ENCODE data around the gene SLC6A18.

SLC6A18 gene

DNA sequence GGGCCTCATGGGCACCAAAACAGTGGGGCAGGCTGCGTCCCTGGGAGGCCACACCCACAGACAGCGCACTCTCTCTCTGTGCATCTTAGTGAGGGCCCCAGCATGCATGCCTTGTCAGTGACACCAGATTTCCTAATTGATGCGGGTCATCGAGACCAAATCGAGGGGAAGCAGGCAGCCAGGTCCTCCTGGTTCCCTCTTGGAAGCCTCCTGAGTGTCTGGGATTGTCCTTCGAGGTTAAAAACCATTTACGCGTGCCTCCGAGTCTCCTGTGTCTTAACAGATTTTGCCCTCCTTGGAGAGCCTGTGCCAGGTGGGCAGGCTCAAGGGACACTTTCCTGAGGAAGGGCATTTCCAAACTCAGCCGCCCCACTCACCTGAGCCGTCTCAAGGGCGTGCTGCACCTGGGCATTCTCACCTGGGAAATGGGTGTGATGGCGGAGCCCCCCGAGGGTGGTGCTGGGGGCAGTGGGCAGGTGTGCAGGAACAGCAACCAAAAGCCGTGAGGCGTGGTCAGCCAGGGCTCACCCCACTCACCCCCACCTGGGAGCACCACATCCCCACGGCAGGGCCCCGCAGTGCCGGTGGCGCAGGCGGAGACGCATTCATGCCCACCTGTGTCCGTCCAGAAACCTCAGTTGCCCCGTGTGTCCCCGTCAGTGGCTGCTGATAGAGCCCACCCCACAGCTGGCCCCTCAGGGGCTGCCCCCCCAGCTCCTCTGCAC, 21.1 kb upstream of the SLC6A18 start:
- no peak for DNase-seq (ENCODE audit: low spot score)

GRCh38 chr5:1204693-1205242, 20.4 kb upstream of the SLC6A18 start:
- DNase-seq (ENCODE audit: low spot score): peak; percentile 73

- DNase-seq (ENCODE audit: low spot score): no peak
Measured at GRCh38 chr5:1205255-1206180, 19.7 kb upstream of the SLC6A18 start.

- DNase-seq (ENCODE audit: low spot score): no peak
Measured at GRCh38 chr5:1206521-1207412, 18.4 kb upstream of the SLC6A18 start.

- no peak for DNase-seq (ENCODE audit: low spot score)
Measured at GRCh38 chr5:1207555-1207954, 17.6 kb upstream of the SLC6A18 start.

DNA sequence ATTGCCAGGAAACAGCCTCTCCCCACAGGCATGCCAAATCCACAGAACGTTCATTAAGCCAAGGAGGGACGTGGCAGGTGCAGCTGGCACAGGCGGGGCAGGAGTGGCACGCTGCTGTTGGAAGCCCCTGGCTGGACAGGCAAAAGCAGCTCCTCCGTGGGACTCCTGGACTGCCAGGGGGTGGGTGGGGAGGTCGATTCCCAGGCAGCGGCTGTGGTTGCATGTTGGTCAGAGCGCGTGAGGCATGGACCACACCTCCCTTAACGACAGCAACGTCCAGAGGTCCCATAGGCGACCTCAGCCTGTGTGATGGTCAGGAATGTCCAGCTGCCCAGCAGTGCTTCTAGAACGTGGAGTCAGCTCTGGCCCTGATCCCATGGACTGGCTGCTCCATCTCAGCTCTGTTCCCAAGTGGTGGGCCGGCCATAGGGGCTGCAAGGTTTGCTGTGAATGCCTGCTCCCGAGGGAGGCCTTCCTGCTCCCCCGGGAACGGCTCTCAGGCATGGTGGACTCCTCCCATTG, 16.9 kb upstream of the SLC6A18 start:
- DNase-seq (ENCODE audit: low spot score): no peak

DNA sequence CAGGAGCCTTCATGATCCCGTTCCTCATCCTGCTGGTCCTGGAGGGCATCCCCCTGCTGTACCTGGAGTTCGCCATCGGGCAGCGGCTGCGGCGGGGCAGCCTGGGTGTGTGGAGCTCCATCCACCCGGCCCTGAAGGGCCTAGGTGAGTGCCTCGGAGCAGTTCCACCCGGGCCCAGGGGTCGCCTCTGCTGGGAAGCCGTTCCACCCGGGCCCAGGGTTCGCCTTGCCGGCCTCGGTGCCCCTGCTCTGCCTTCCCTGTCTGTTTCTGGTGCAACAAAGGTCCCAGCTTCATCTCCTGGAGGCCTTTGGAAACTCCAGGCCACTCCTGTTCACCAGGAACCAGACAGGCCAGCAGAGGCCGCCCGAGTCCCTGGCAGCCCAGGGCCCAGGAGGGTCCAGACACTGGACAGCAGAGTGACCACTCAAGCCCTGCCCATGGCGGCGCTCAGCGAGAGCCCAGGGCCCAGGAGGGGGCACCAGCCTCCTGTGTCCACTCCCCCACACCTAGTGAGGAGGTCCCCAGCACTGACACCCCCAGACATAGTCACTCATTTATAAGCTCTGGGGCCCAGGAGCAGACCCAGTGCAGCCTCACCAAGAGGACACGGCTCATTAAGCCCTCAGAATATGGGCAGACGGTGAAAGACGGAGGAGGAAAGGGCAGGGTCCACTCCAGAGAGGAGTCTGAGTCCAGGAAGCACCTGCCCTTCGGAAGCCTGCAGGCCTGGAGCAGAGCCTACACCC, 16.3 kb upstream of the SLC6A18 start:
- DNase-seq (ENCODE audit: low spot score): peak; percentile 72

DNA sequence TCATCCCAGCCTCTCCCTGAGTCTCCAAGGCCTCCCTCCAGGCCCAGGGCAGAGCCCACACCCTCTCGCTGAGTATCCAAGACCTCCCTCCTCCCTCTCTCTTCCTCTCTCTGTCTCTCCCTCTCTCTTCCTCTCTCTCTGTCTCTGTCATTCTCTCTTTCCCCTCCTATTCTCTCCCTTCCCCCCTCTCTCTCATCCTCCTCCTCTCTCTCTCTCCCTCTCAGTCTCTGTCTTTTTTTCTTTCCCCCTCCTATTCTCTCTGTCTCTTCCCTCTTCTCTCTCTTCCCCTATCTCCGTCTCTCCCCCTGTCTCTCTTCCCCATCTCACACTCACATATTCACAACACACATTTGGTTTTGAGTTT, 15.7 kb upstream of the SLC6A18 start:
- DNase-seq (ENCODE audit: low spot score): no peak

DNA sequence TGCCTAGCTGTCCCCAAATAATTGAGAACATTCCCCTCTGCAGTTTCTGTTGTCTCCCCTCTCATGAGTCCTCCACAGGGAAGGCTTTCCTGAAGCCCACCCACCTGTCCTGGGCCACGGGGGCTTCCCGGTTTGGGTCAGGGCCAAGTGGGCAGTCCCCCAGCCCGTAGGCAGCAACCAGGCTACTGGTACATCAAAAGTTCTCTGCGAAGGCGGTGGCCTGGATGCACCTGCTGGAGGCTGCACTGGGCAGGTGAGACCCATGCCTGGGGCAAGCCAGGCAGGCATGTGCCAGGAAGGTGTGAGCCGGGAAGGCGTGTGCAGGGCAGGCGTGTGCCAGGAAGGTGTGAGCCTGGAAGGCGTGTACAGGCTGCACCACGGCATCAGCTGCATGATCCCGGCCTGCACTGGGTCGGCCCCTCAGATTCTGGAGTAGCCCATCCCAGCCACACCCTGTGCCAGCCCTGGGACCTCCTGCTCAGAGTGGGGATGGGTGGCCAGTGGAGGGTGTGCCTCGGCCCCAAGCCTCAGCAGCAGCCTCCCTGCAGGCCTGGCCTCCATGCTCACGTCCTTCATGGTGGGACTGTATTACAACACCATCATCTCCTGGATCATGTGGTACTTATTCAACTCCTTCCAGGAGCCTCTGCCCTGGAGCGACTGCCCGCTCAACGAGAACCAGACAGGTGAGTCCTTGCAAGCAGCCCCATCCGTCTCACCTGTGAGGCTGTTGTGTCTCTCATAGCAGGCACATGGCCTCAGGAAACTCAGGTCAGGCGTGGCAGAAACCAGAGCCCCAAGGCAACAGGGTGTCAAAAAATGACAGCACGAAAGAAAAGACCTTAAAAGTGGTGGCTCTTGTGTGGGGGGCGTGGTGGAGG, 15.0 kb upstream of the SLC6A18 start:
- no peak for DNase-seq (ENCODE audit: low spot score)

DNA sequence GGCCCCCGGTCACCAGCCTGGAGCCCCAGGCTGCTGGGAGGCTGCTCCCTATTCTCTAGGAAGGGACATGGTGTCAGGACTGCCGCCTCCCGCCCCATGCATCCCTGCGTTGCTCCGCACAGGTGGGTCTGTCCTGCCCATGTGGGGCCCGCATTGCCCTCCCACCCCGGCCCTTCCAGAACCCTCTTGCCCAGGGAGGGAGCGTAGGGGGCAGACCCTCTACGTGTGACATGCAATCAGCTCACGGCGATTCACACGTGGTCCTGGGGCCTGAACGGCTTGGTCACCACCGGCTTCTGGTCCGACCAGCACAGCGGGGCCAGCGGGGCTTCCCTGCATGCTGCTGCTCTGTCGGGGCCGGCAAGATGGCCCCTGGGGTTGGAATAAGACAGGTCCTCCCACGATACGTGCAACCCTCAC, 14.3 kb upstream of the SLC6A18 start:
- no peak for DNase-seq (ENCODE audit: low spot score)

DNA sequence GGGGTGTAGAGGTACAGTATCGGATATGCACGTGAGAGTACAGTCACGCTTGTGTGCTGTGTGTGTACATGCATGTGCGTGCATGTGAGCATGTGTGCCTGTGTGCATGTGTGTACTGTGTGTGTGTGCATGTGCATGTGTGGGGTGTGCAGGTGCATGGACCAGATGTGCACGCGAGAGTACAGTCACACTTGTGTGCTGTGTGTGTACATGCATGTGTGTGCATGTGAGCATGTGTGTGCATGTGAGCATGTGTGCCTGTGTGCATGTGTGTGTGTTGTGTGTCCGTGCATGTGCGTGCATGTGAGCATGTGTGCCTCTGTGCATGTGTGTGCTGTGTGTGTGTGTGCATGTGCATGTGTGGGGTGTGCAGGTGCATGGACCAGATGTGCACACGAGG, 13.5 kb upstream of the SLC6A18 start:
- no peak for DNase-seq (ENCODE audit: low spot score)

DNA sequence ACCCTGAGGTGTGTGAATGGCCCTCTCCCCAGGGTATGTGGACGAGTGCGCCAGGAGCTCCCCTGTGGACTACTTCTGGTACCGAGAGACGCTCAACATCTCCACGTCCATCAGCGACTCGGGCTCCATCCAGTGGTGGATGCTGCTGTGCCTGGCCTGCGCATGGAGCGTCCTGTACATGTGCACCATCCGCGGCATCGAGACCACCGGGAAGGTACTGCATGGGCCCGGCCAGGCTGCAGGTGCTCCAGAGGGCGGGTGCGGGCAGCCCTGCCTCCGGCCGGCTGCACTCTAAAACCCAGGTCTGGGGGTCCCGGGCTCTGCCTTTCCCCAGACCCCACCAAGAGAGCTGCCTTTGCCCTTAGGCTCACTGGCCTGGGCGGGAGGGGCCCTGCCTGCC, 12.9 kb upstream of the SLC6A18 start:
- DNase-seq (ENCODE audit: low spot score): no peak

DNA sequence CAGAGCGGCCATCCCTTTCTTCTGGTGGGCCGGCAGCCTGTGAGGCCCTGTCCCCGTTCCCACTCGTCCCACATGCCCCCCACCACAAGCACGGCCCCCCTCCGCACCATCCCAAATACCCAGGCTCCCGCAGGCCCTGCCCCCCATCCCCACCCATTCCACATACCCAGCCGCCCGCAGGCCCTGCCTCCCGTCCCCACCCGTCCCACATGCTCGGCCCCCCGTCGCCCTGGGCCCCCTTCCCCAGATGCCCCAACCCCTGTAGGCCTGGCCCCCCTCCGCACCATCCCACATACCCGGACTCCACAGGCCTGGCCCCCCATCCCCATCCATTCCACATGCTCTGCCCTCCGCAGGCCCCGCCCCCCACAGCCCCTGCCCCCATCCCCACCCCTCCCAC, 12.3 kb upstream of the SLC6A18 start:
- DNase-seq (ENCODE audit: low spot score): no peak

- no peak for DNase-seq (ENCODE audit: low spot score)
Measured at GRCh38 chr5:1213508-1214162, 11.5 kb upstream of the SLC6A18 start.

- no peak for DNase-seq (ENCODE audit: low spot score)
Measured at GRCh38 chr5:1214163-1214935, 10.8 kb upstream of the SLC6A18 start.

GRCh38 chr5:1214936-1215220, 10.3 kb upstream of the SLC6A18 start:
- DNase-seq (ENCODE audit: low spot score): no peak

DNA sequence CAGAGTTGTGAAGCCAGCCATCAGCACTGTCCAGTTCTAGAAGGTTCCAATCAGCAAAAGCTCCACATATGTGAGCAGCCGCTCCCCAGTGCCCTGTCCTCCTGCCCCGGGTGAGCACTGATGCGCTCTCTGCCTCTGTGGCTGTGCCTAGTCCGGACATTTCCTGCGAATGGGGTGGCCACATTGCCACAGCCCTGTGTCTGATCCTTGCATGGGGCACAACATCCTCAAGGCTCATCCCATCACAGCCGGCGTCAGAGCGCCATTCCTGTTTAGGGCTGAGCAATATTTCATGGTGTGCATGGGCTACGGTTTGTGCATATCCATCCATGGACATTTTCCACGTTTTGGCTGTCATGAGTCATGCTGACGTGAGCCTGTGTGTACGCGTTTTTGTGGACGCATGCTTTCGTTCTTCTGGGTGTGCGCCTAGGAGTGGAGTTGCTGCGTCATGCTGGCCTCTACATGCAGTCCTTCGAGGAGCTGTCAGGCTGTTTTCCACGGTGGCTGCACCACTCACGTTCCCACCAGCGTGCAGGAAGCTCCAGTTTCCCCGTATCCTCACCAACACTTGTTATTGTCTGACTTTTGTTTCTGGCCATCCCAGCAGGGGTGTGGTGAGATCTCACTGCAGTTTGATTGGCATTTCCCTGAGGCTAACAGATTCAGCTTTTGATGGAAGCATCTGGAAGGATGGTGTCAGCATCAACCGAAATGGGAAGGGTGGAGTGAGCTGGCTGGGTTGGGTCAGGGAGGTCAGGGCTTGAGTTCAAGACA, 9.7 kb upstream of the SLC6A18 start:
- no peak for DNase-seq (ENCODE audit: low spot score)
